OCI-LY3 (cell line): ENCODE data around the gene ANKRD65.

Experiments used
- CTCF ChIP-seq: fragments of 200-600, 300-600 bp; sonication (generic); IDR thresholded peaks from 2 replicates; pipeline ENCODE4 v1.5.1; 2014; ENCODE audit warnings: antibody characterized with exemption, low read length, low read depth
- EZH2phosphoT487 ChIP-seq: fragments of 200-600 bp; shearing (Covaris generic); IDR thresholded peaks from 2 replicates; pipeline ENCODE4 v1.6.1; 2018; ENCODE audit warnings: antibody characterized with exemption, mixed run types, low read depth

- TF ChIP-seq CTCF (no peak), EZH2phosphoT487 (no peak)
Observed at GRCh38 chr1:1455366-1455884, 34.3 kb upstream of the ANKRD65 start.
